Osteoblast (primary cell): ENCODE measurements around the gene EPRS1. TPM values are rescaled to one million over a fixed set of nuclear protein-coding genes. Genes with fewer than 3 reads are reported as not detected.
"Not testable (repeated sequence)": the region's sequence is repeated elsewhere in the genome, so short reads cannot be mapped to it uniquely, and the experiment has no call there.

Experiments
- DNase-seq: peaks from one replicate; pipeline ENCODE4 v3.0.0; 2011; ENCODE audit warnings: low spot score, mixed read lengths; ENCODE audit not compliant: insufficient read length; ENCODE audit errors: missing footprints
- H2AFZ ChIP-seq: 2 replicates; pipeline ENCODE4 v1.6.0; 2011; ENCODE audit warnings: mild to moderate bottlenecking, low read length
- H3K27ac ChIP-seq: 2 replicates; pipeline ENCODE4 v1.5.1; 2011; ENCODE audit warnings: mild to moderate bottlenecking, low read depth, low read length, moderate library complexity
- H3K27me3 ChIP-seq: 2 replicates; pipeline ENCODE4 v1.6.0; 2012; ENCODE audit warnings: mild to moderate bottlenecking, control low read depth, inconsistent platforms, low read length, moderate library complexity; ENCODE audit not compliant: insufficient read depth
- H3K36me3 ChIP-seq: 2 replicates; pipeline ENCODE4 v1.5.1; 2011; ENCODE audit warnings: mild to moderate bottlenecking, low read length, control low read depth, moderate library complexity; ENCODE audit not compliant: insufficient read depth
- H3K4me1 ChIP-seq: 2 replicates; pipeline ENCODE4 v1.5.1; 2011; ENCODE audit warnings: mild to moderate bottlenecking, low read length, control low read depth, moderate library complexity; ENCODE audit not compliant: insufficient read depth
- H3K4me2 ChIP-seq: 2 replicates; pipeline ENCODE4 v1.6.0; 2011; ENCODE audit warnings: mild to moderate bottlenecking, low read length; ENCODE audit not compliant: insufficient read depth
- H3K4me3 ChIP-seq: fragments of 200-600 bp; sonication (generic); 3 replicates; pipeline ENCODE4 v1.5.1; 2012; ENCODE audit warnings: mild to moderate bottlenecking, low read length, inconsistent platforms; ENCODE audit not compliant: insufficient read depth
- H3K79me2 ChIP-seq: 2 replicates; pipeline ENCODE4 v1.6.0; 2012; ENCODE audit warnings: mild to moderate bottlenecking, low read length, control low read depth, inconsistent platforms; ENCODE audit not compliant: insufficient read depth
- H3K9me3 ChIP-seq: 2 replicates; pipeline ENCODE4 v1.5.1; 2011; ENCODE audit warnings: low read depth, low read length, control low read depth
- H4K20me1 ChIP-seq: 2 replicates; pipeline ENCODE4 v1.6.0; 2012; ENCODE audit warnings: mild to moderate bottlenecking, low read length, control low read depth; ENCODE audit not compliant: insufficient read depth
- total RNA-seq: library from RNA; depleted of rRNA; stranded (reverse); fragments of >200 nt; gene quantifications from 2 replicates; pipeline ENCODE4 v1.2.3, GENCODE V29; 2012
- TF ChIP-seq, protein P1 (sequence below): IDR thresholded peaks from 2 replicates; pipeline ENCODE4 v1.5.1; 2011; ENCODE audit warnings: mild to moderate bottlenecking, low read depth, low read length, moderate library complexity; ENCODE audit errors: extremely low read depth

The EPRS1 gene
- total RNA-seq, 1 donor, result 203 TPM

DNA sequence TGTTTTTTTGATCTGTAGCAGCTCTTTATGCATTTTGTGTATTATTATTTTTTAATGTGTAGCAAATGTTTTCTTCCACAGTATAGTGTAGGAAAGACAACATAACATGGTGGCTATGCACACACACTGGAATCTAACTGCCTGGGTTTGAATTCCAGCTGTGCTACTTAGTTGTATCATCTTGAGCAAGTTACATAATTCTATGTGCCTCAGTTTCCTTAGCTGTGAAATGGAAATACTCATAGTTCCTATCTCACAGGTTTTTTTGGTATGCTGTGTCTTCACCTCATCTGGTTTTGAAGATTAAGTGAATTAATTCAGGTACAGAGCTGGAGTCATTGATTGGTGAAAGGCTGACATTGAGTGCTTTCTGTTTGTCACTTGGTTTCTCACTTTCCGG lies 46.4 kb upstream of the EPRS1 start:
- TF ChIP-seq, protein P1, sequence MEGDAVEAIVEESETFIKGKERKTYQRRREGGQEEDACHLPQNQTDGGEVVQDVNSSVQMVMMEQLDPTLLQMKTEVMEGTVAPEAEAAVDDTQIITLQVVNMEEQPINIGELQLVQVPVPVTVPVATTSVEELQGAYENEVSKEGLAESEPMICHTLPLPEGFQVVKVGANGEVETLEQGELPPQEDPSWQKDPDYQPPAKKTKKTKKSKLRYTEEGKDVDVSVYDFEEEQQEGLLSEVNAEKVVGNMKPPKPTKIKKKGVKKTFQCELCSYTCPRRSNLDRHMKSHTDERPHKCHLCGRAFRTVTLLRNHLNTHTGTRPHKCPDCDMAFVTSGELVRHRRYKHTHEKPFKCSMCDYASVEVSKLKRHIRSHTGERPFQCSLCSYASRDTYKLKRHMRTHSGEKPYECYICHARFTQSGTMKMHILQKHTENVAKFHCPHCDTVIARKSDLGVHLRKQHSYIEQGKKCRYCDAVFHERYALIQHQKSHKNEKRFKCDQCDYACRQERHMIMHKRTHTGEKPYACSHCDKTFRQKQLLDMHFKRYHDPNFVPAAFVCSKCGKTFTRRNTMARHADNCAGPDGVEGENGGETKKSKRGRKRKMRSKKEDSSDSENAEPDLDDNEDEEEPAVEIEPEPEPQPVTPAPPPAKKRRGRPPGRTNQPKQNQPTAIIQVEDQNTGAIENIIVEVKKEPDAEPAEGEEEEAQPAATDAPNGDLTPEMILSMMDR, result no peak
- no peak for DNase-seq
- peaks cover 8% of the 10 kb centered on the region for H3K36me3 ChIP-seq

DNA sequence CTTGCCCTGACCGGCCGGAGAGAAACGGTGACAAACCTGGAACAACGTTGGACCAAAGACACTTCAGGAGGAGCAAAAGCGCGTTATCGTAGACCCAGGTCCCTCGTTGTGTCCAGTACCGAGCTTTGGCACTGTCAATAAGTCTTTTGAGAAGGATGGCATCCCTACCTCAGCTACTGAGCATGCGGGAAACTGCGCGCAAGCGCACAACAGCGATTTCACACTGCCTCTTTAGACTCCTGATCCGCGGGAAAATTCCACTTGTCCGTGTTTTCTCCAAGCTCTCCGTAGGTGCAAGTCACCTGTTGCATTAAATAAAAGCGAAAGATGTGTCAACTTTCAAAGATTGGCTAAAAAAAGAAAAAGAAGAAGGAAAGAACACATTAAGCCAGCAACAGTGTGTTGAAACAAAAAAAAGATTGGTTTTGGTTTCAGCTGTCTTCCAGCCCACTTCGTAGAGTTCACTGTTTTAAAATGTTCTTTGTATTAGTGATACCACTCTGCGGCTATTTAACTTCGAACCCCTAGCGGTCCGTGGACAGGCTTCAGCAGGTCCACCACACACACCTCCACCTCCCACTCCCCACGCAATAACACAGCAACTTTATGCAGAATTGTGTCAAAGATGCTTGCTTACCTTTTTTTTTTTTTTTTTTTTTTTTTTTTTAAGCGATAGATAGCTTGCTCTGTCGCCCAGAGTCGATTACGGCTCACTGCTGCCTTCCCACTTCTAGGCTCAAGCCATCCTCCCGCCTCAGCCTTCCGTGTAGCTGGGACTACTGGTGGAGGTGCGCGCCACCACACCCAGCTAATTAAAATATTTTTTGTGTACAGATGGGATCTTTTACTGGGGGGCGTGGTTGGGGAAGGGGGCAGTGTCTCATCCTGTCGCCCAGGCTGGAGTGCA lies 43.6 kb upstream of the EPRS1 start, which contains the start of gene BPNT1:
Gene BPNT1, minus strand, starts transcription at position 139 of the 907 bp plus-strand sequence. CDS start 9,942 bp downstream, outside the sequence.
- H3K4me3 ChIP-seq, result peak within 1 kb of the TSS; percentile 77
- TF ChIP-seq, protein P1, result no peak
- H3K79me2 ChIP-seq, result peaks cover 21% of the 10 kb centered on the region
- H3K4me2 ChIP-seq, result peak within 1 kb of the TSS; percentile 91
- peak; percentile 95 for DNase-seq
- peak within 1 kb of the TSS; percentile 87 for H2AFZ ChIP-seq
- H3K4me1 ChIP-seq, result no peaks in the 10 kb centered on the region
- H3K9me3 ChIP-seq, result no peaks in the 10 kb centered on the region
- no peaks in the 10 kb centered on the region for H3K27me3 ChIP-seq
- peak within 1 kb of the TSS; percentile 19 for H3K27ac ChIP-seq
- no peaks in the 10 kb centered on the region for H4K20me1 ChIP-seq
- H3K36me3 ChIP-seq, result no peaks in the 10 kb centered on the region

More for the DNA sequence above, 46.4 kb upstream of the EPRS1 start:
- no peak overlapping the region for H3K4me2 ChIP-seq
- H3K27me3 ChIP-seq, result no peaks in the 10 kb centered on the region
- H3K9me3 ChIP-seq, result no peaks in the 10 kb centered on the region
- peaks cover 27% of the 10 kb centered on the region for H3K79me2 ChIP-seq
- no peak overlapping the region for H2AFZ ChIP-seq
- H3K4me1 ChIP-seq, result peaks cover 6% of the 10 kb centered on the region
- H4K20me1 ChIP-seq, result no peaks in the 10 kb centered on the region
- H3K27ac ChIP-seq, result no peak overlapping the region
- no peak overlapping the region for H3K4me3 ChIP-seq

- DNase-seq, H3K4me3 ChIP-seq, H3K27me3 ChIP-seq, H3K4me1 ChIP-seq, H3K36me3 ChIP-seq, H3K9me3 ChIP-seq, H3K27ac ChIP-seq, H4K20me1 ChIP-seq, H2AFZ ChIP-seq, H3K4me2 ChIP-seq: not testable (repeated sequence)
- H3K79me2 ChIP-seq, result peaks cover 16% of the 10 kb centered on the region
Measured at GRCh38 chr1:220086261-220086686, 40.0 kb upstream of the EPRS1 start.

DNA sequence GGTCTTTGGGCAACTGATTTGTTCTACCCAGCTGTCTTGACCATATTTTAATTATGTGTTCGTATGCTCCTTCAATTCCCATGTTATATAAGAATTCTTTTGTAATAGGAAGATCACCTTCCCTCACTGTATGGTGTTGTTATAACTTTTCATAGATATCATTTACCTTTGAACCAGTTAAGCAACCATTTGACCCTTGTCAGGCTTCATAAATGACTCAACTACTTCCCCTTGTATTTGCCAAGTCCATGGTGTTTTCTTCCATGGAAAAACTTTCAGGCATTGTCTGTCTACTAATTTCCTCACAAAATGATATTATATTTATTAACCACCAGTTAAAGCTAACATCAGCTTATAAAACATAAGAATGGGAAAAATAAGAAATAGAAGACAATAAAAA lies 38.2 kb upstream of the EPRS1 start:
- DNase-seq, result no peak
- TF ChIP-seq, protein P1, result no peak
- no peak overlapping the region for H2AFZ ChIP-seq
- H3K4me1 ChIP-seq, result no peaks in the 10 kb centered on the region
- no peaks in the 10 kb centered on the region for H3K27me3 ChIP-seq
- H3K27ac ChIP-seq, result no peak overlapping the region
- H3K36me3 ChIP-seq, result no peaks in the 10 kb centered on the region
- H3K9me3 ChIP-seq, result no peaks in the 10 kb centered on the region
- H3K4me3 ChIP-seq, result no peak overlapping the region
- H3K79me2 ChIP-seq, result peaks cover 18% of the 10 kb centered on the region
- no peaks in the 10 kb centered on the region for H4K20me1 ChIP-seq
- H3K4me2 ChIP-seq, result no peak overlapping the region
